CD4-positive, CD25-positive, alpha-beta regulatory T cell (primary cell): ENCODE measurements around the gene C17orf58. TPM values are rescaled to one million over a fixed set of nuclear protein-coding genes. Genes with fewer than 3 reads are reported as not detected.
"Not testable (repeated sequence)": the region's sequence is repeated elsewhere in the genome, so short reads cannot be mapped to it uniquely, and the experiment has no call there.

Experiments
- ATAC-seq, 2 donors: fragments of 150-1000 bp; cut with Tn5 transposase; one replicate each; pipeline ENCODE4 v1.10.0; 2021; ENCODE audit warnings: low read depth in 2 of 2, moderate number of reproducible peaks in 2 of 2, moderate library complexity in 1 of 2
- DNase-seq, 3 donors: peaks; one replicate each; pipeline versions ENCODE4 v3.0.0 to v3.0.0-alpha.2; 2012 to 2022; ENCODE audit warnings: mixed read lengths in 1 of 3
- H3K27ac ChIP-seq: one replicate; pipeline ENCODE4 v1.7.0; 2013; ENCODE audit warnings: mild to moderate bottlenecking, low read length; ENCODE audit not compliant: insufficient read depth, poor library complexity, severe bottlenecking
- H3K27me3 ChIP-seq: one replicate; pipeline ENCODE4 v1.7.0; 2013; ENCODE audit warnings: low read length; ENCODE audit not compliant: control insufficient read depth, insufficient read depth
- H3K36me3 ChIP-seq: one replicate; pipeline ENCODE4 v1.7.0; 2013; ENCODE audit warnings: mild to moderate bottlenecking, low read length, moderate library complexity; ENCODE audit not compliant: control insufficient read depth, insufficient read depth
- H3K4me1 ChIP-seq: 2 replicates; pipeline ENCODE4 v1.7.0; 2013; ENCODE audit warnings: mild to moderate bottlenecking, low read length; ENCODE audit not compliant: insufficient read depth, control insufficient read depth, poor library complexity, severe bottlenecking
- H3K4me3 ChIP-seq: one replicate; pipeline ENCODE4 v1.7.0; 2013; ENCODE audit warnings: low read depth, mild to moderate bottlenecking, low read length, moderate library complexity
- H3K9me3 ChIP-seq, 2 experiments: 1 replicate in 1 of 2; 2 replicates in 1 of 2; pipeline ENCODE4 v1.7.0; 2013; ENCODE audit warnings: low read length in 2 of 2, mild to moderate bottlenecking in 1 of 2, moderate library complexity in 1 of 2; ENCODE audit not compliant: control insufficient read depth in 2 of 2
- H3K27ac Mint-ChIP-seq, 3 donors: one replicate each; pipeline ENCODE4 v1.8.0; 2020 to 2022; ENCODE audit warnings: mild to moderate bottlenecking in 3 of 3, mixed read lengths in 3 of 3, moderate library complexity in 2 of 3
- H3K27me3 Mint-ChIP-seq: one replicate; pipeline ENCODE4 v1.8.0; 2022; ENCODE audit warnings: mild to moderate bottlenecking, mixed read lengths
- H3K36me3 Mint-ChIP-seq: one replicate; pipeline ENCODE4 v1.8.0; 2020; ENCODE audit warnings: mixed read lengths
- H3K4me1 Mint-ChIP-seq, 4 donors: one replicate each; pipeline ENCODE4 v1.8.0; 2020 to 2022; ENCODE audit warnings: mixed read lengths in 4 of 4, mild to moderate bottlenecking in 1 of 4
- H3K4me3 Mint-ChIP-seq, 4 donors: one replicate each; pipeline ENCODE4 v1.8.0; 2020 to 2022; ENCODE audit warnings: mild to moderate bottlenecking in 4 of 4, mixed read lengths in 4 of 4, moderate library complexity in 3 of 4
- H3K9me3 Mint-ChIP-seq, 7 donors: one replicate each; pipeline ENCODE4 v1.8.0; 2020 to 2022; ENCODE audit warnings: mixed read lengths in 7 of 7, mild to moderate bottlenecking in 3 of 7, moderate library complexity in 2 of 7
- polyA plus RNA-seq, 4 donors: library from polyadenylated mRNA; unstranded; fragments of 300-500 nt; fragmentation: Illumina TruSeq; gene quantifications; one replicate each; pipeline ENCODE4 v1.2.3, GENCODE V29; 2021
- total RNA-seq: library from RNA; stranded (reverse); gene quantifications from one replicate; pipeline ENCODE4 v1.2.3, GENCODE V29; 2022

C17orf58 gene
- total and polyA plus RNA-seq, 5 donors from 2014 or later = 0.42 to 2.3 (median 1.2) TPM

DNA sequence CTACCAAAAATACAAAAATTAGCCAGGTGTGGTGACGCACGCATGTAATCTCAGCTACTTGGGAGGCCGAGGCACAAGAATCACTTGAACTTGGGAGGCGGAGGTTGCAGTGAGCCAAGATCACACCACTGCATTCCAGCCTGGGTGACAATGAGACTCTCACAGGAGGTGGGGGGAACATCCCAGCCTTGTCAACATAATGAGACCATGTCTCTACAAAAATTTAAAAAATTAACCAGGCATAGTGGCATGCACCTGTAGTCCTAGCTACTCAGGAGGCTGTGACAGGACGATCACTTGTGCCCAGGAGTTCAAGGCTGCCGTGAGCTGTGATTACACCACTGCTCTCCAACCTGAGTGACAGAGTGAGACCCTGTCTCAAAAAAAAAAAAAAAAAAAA, 20.0 kb downstream of the C17orf58 start:
- not testable (repeated sequence) for H3K4me1 ChIP-seq, H3K27ac Mint-ChIP-seq, H3K27me3 ChIP-seq, DNase-seq, H3K4me3 Mint-ChIP-seq, H3K27ac ChIP-seq, H3K9me3 Mint-ChIP-seq, H3K27me3 Mint-ChIP-seq, H3K4me1 Mint-ChIP-seq, H3K4me3 ChIP-seq, ATAC-seq, H3K9me3 ChIP-seq
- peaks cover 20% of the 10 kb centered on the region for H3K36me3 Mint-ChIP-seq
- H3K36me3 ChIP-seq = peaks cover 50% of the 10 kb centered on the region

DNA sequence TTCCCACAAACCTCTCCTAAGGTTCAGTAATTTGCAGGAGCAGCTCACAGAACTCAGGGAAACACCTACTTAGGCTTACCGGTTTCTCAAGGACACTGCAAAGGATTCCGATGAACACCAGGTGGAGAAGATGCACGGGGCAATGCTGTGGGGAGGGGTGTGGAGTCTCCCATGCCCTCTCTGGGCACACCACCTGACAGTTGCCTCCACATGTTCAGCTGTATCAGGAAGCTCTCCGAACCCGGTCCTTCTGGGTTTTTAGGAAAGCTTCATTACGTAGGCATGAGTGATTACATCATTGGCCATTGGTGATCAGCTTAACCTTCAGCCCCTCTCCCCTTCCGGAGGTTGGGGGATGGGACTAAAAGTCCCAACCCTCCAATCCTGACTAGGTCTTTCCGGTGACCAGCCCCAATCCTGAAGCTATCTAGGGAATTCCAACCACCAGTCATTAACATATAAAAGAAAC, 21.6 kb downstream of the C17orf58 start:
- Mint-ChIP-seq H3K4me3 (no peak overlapping the region), H3K4me1 (no peaks in the 10 kb centered on the region), H3K27ac (peak overlapping the region in 1 of 3 donors; percentile 74), H3K9me3 (no peaks in the 10 kb centered on the region), H3K27me3 (no peaks in the 10 kb centered on the region), H3K36me3 (peaks cover 20% of the 10 kb centered on the region)
- H3K27ac ChIP-seq = no peak overlapping the region
- H3K4me3 ChIP-seq = no peak overlapping the region
- H3K27me3 ChIP-seq = no peaks in the 10 kb centered on the region
- H3K4me1 ChIP-seq = no peaks in the 10 kb centered on the region
- ATAC-seq (no peak), DNase-seq (no peak)
- peaks cover 50% of the 10 kb centered on the region for H3K36me3 ChIP-seq
- H3K9me3 ChIP-seq = no peaks in the 10 kb centered on the region

DNA sequence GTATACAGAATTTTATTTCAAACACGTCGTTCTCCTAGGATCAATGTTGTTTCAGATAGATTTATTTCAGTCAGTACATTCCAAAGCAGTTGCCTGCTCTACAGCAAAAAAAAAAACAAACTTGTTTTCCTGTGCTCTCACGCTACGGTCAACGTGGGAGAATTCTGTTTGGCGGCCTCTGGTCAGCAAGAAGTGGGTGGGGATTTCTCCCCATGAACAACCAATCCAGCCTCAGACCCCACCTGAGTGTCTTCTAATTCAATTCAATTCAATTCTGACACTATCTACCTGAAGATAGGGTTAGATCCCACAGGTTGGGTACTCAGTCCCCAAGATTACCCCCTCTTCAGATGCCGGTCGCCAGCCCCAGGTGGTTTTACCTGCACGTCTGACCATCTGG, 22.1 kb downstream of the C17orf58 start:
- peaks cover 20% of the 10 kb centered on the region for H3K36me3 Mint-ChIP-seq
- Histone ChIP-seq H3K9me3 (no peaks in the 10 kb centered on the region), H3K36me3 (peaks cover 50% of the 10 kb centered on the region), H3K4me3 (no peak overlapping the region), H3K27ac (no peak overlapping the region), H3K27me3 (no peaks in the 10 kb centered on the region), H3K4me1 (no peaks in the 10 kb centered on the region)
- no peaks in the 10 kb centered on the region for H3K9me3 Mint-ChIP-seq
- H3K4me1 Mint-ChIP-seq = no peaks in the 10 kb centered on the region
- peak overlapping the region in 2 of 3 donors; percentile 42 to 74 for H3K27ac Mint-ChIP-seq
- H3K4me3 Mint-ChIP-seq = no peak overlapping the region
- no peaks in the 10 kb centered on the region for H3K27me3 Mint-ChIP-seq
- DNase-seq (no peak), ATAC-seq (no peak)

DNA sequence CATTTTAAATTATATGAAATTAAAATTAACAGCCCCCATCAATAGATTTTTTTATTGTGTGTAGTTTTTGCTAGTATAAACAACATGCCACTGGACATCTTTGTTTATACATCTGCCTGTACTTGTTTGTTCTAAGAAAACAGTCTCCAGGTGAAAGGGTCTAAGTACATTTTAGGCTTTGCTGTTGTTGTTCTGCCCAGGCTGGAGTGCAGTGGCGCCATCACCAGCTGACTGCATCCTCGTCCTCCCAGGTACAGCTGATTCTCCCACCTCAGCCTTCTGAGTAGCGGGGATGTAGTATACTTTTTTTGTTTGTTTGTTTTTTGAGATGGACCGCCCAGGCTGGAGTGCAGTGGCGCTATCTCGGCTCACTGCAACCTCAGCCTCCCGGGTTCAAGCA, 25.5 kb downstream of the C17orf58 start:
- peaks cover 21% of the 10 kb centered on the region for H3K36me3 Mint-ChIP-seq
- no peak overlapping the region for H3K27ac ChIP-seq
- DNase-seq (no peak), ATAC-seq (no peak)
- H3K27me3 Mint-ChIP-seq = no peaks in the 10 kb centered on the region
- peaks cover 43% of the 10 kb centered on the region for H3K36me3 ChIP-seq
- H3K4me1 Mint-ChIP-seq = no peaks in the 10 kb centered on the region
- H3K4me3 ChIP-seq = no peak overlapping the region
- H3K27ac Mint-ChIP-seq = no peak overlapping the region
- no peak overlapping the region for H3K4me3 Mint-ChIP-seq
- H3K4me1 ChIP-seq = no peaks in the 10 kb centered on the region
- H3K9me3 ChIP-seq = no peaks in the 10 kb centered on the region
- H3K27me3 ChIP-seq = no peaks in the 10 kb centered on the region
- no peaks in the 10 kb centered on the region for H3K9me3 Mint-ChIP-seq

DNA sequence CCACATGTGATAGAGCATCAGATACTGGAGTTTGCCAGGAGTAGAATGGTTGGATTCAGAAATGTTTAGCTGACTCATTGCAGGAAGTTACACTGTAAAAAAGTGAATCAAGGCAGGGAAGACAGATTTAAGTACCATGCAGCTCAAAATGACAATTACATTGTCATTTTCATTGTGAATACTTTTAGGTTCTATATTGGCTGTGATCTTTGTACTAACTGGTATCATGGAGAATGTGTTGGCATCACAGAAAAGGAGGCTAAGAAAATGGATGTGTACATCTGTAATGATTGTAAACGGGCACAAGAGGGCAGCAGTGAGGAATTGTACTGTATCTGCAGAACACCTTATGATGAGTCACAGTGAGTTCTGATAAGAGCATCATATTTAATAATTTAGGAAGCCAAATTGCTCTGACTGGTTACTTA, 33.1 kb downstream of the C17orf58 start:
- not testable (repeated sequence) for H3K4me3 ChIP-seq, H3K27me3 ChIP-seq, H3K4me3 Mint-ChIP-seq, H3K27ac Mint-ChIP-seq, H3K9me3 Mint-ChIP-seq, H3K27me3 Mint-ChIP-seq, H3K27ac ChIP-seq, H3K4me1 ChIP-seq, H3K9me3 ChIP-seq
- peaks cover 0 to 10% (median 3%) of the 10 kb centered on the region in 4 donors for H3K4me1 Mint-ChIP-seq
- ATAC-seq (peak; percentile 90 to 92), DNase-seq (peak; percentile 58 to 81 (median 71))
- peaks cover 35% of the 10 kb centered on the region for H3K36me3 Mint-ChIP-seq
- H3K36me3 ChIP-seq = peaks cover 51% of the 10 kb centered on the region

DNA sequence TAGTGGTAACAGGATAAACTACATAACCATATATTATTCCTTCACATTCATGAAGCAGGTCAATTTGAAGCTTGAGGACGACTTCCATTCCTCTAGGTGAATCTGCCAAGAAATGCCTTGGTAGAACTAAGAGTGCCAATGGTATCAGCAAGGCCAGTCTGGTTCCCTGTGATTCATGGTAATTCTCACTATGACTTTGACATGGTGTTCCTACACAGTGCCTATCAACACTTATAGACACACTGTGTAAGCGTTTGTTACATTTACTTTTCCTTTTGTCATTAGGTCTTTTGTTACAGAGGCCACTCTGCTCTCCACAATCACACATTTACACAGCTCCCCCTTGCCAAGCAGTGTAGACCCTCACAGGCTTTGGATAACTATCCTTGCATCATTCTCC, 34.1 kb downstream of the C17orf58 start:
- ATAC-seq, H3K27me3 Mint-ChIP-seq, H3K4me3 ChIP-seq, H3K27ac ChIP-seq, DNase-seq, H3K27me3 ChIP-seq, H3K9me3 ChIP-seq, H3K9me3 Mint-ChIP-seq, H3K4me1 ChIP-seq, H3K27ac Mint-ChIP-seq, H3K4me3 Mint-ChIP-seq: not testable (repeated sequence)
- peaks cover 0 to 10% (median 3%) of the 10 kb centered on the region in 4 donors for H3K4me1 Mint-ChIP-seq
- peaks cover 51% of the 10 kb centered on the region for H3K36me3 ChIP-seq
- peaks cover 35% of the 10 kb centered on the region for H3K36me3 Mint-ChIP-seq

DNA sequence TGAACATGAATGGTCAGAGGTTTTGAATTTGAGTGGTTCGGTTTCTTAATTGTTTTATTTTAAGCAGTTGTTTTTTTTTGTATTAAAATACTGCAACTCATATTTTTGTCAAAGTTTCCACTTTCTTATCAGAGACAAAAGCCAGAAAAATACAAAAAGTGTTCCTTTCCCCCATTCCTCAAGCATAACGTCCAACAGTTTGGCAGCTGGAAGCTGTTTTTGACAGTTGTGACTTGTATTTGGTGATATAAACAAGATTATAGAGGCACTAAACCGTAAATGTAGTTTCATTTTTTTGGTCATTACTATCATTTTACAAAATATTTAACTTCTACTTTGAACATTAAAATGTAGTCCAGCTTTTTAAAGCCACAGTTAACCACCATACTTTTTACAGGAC, 36.0 kb downstream of the C17orf58 start:
- not testable (repeated sequence) for H3K9me3 ChIP-seq, H3K9me3 Mint-ChIP-seq, ATAC-seq, H3K4me3 ChIP-seq, H3K27me3 Mint-ChIP-seq, H3K27me3 ChIP-seq, DNase-seq, H3K4me3 Mint-ChIP-seq, H3K27ac ChIP-seq, H3K4me1 ChIP-seq
- Mint-ChIP-seq H3K27ac (peak overlapping the region in 1 of 3 donors; percentile 84), H3K36me3 (peaks cover 32% of the 10 kb centered on the region), H3K4me1 (peaks cover 0 to 10% (median 3%) of the 10 kb centered on the region in 4 donors)
- H3K36me3 ChIP-seq = peaks cover 37% of the 10 kb centered on the region

DNA sequence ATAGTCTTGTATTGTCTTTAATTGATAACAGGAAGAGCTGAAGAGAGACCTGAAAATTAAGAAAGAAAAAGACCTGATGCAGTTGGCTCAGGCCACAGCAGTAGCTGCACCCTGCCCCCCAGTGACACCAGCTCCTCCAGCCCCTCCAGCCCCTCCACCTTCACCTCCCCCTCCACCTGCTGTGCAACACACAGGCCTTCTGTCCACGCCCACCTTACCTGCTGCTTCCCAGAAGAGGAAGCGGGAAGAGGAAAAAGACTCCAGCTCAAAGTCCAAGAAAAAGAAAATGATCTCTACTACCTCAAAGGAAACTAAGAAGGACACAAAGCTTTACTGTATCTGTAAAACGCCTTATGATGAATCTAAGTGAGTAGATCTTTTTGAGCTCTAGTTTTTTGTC, 36.8 kb downstream of the C17orf58 start:
- H3K36me3 Mint-ChIP-seq = peaks cover 28% of the 10 kb centered on the region

More for the DNA sequence above, 36.8 kb downstream of the C17orf58 start:
- no peaks in the 10 kb centered on the region for H3K9me3 ChIP-seq
- no peak overlapping the region for H3K27ac ChIP-seq
- no peaks in the 10 kb centered on the region for H3K4me1 ChIP-seq
- Mint-ChIP-seq H3K27ac (peak overlapping the region in 2 of 3 donors; percentile 80 to 84), H3K4me1 (peaks cover 0 to 10% (median 3%) of the 10 kb centered on the region in 4 donors), H3K27me3 (no peaks in the 10 kb centered on the region), H3K9me3 (no peaks in the 10 kb centered on the region), H3K4me3 (peak overlapping the region in 1 of 4 donors; percentile 58)
- peaks cover 34% of the 10 kb centered on the region for H3K36me3 ChIP-seq
- no peaks in the 10 kb centered on the region for H3K27me3 ChIP-seq
- no peak overlapping the region for H3K4me3 ChIP-seq
- DNase-seq = no peak
- no peak for ATAC-seq
